HG03521 (cell line): Measurements from ENCODE around the gene PARS2.

Source experiments
- ATAC-seq: cut with Tn5 transposase; IDR thresholded peaks from one replicate; pipeline ENCODE4 v1.9.1; 2021; ENCODE audit warnings: mild to moderate bottlenecking, moderate library complexity; ENCODE audit not compliant: unreplicated experiment

The PARS2 gene

DNA sequence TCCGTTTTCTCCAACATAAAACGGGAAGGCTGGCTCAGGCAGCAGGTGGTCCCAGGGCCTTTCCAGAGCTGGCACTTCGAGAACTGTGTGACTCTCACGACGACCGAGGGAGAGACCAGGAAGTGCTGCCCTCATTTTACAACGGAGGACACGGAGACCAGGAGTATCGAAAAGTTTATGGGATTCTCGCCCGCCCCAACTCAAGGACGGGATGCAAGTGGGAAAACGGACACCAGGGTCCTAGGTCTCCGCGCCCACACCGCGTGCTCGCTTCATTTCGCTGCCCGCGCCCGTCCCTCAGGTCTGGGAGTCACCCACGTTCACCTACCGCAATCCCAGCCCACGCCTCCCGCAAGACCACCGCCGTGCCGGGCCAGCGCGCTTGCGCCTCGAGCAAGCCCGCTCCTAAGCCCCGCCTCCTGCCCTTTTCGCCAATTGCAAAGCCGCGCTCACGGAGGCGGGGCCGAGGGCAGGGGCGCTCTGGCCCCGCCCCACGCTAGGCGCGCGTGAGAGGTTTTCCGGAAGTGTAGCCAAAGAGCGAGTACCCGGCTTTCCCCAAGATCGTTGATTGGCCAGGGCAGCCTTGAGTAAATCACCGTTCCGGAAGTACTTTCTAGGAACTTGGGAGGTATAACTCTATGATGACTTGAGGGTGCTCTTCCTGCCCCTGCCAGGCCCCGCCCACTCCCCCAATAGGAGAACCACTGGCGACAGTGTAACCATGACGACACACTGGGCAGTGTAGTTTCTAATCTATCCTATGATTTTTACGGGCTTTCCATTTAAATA is at the start of gene PARS2:
Gene PARS2, minus strand, starts transcription at position 391 of the 789 bp plus-strand sequence. CDS start 5,362 bp downstream, outside the sequence.
- ATAC-seq, result peak; percentile 97

DNA sequence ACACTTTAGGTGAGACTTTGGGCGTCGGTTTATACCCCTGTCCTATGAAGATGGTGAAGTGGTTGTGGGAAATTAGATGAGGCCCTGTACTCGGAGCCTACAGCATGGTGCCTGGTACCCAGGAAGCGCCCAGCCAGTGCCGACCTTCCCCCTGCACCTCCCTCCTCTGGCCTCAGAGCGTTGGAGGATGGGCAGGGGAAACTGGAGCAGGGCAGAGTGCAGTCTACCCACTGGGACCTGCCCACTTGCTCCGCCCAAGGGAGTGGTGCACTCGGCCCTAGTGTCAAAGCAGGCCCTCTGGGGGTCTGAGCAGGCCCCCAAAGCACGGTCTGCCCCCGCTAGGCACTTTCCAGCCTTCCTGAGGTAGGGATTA is 49.8 kb upstream of the PARS2 start:
- ATAC-seq, result no peak

DNA sequence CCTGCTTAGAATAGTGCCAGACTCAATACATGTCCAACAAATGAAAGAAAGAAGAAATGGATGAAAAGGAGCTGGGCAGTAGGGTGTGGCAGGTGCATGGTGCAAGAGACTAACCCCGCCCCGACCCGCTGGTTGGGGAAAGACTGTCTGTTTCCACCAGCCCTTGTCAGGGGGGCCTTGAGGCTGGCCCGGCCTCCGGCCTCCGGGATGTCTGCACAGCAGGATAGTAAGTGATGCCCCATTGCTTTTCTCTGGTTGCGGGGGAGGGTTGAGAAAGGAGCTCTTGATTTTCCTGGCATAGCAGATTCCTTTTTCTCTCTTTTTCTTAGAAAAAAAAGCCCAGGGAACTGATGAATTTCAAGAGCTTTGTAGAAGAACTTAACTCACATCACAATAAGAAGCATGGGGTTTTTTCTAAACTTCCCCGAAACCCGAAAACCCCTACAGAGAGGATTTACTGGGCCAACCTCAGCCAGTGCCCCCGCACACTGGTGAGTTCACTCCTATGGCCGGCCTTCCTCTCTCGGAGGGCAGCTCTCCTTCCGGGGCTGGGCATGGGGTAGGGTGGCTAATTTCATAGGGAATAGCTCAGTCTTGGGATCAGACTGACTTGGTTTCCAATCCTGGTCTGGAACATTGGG is 49.3 kb upstream of the PARS2 start:
- ATAC-seq, result no peak

DNA sequence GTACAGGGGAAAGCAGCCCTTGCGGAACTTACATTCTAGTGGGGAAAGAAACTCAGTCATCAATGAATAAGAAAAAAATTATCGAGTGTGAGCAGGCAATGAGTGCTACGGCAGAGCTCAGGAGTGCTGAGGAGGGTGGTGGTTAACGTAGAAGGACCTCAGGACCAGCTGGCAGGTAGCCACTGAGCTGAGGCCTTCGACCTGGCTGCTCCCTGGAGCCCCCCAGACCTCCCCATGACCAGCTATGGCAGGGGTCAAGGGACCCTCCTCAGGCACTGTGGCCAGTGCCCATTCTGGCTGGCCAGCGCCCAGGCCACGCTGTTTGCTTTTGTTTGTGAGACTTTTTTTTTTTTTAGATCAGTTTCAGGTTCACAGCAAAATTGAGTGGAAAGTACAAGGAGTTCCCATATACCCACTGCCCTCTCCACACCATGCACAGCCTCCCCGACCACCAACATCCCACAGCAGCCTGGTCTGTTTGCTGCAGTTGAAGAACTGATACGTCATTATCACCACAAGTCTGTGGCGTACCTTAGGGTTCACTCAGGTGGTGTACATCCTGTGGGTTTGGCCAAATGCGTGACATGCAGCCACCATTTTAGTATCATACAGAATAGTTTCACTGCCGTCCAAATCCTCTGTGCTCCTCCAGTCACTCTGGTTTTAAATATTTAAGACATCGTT is 48.6 kb upstream of the PARS2 start:
- peak; percentile 41 for ATAC-seq

DNA sequence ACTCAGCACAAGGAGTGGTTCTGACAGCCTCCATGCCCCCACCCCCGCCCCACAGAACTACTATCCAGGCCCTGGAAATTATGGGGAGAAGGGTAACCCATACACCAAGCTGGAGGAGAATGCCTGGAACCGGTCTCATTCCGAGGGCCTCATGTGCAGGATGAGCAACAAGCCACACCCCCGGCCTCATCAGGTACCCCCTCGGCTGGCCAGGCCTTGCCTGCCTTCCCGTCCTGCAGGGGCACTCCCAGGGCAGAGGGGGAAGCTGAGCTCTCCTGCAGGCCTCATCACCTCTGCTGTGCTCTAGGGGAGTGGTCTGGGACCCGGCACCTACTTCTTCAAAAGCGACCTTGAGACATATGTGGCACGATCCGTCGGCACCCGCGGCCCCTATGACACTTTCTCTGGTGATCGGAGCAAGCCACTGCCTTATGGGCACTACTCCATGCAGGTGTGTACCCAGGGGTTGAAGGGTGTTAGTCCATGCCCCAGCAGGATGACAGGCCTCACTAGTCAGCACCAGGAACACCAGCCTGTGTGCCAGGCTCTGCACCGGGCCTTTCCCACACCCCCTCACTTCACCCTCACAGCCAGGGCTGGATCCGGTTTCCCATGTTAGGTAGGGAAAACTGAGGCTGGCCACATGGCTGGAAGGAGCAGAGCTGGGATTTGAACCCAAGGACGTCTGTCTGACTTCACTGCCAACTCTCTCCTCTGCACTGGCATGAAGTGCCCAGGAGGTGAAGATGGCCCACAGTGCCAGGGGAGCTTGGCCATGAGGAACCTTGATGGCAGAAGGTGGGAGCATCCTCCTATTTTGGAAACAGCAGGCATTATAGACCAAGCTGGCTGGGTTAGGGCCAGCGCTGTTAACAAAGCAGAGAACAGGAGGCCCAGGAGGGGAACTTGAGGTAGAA is 47.7 kb upstream of the PARS2 start:
- ATAC-seq, result no peak

DNA sequence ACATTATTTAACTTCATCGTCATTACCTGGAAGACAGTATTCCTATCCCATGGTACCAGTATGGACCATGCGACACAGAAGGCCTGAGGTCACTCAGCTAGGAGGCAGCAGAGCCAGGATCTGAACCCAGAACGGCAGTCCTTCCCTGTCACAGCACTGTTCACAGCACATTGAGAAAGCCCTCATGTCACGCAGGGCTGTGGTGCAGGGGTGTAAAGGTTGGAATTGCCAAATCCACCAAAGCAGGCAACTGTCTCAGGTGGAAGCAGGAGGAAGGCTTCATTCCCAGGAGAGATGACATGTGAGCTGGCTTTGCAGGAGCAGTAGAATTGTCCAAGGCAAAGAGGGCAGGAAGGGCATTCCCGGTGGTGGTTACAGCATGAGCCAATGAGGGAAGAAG is 46.7 kb upstream of the PARS2 start:
- no peak for ATAC-seq

DNA sequence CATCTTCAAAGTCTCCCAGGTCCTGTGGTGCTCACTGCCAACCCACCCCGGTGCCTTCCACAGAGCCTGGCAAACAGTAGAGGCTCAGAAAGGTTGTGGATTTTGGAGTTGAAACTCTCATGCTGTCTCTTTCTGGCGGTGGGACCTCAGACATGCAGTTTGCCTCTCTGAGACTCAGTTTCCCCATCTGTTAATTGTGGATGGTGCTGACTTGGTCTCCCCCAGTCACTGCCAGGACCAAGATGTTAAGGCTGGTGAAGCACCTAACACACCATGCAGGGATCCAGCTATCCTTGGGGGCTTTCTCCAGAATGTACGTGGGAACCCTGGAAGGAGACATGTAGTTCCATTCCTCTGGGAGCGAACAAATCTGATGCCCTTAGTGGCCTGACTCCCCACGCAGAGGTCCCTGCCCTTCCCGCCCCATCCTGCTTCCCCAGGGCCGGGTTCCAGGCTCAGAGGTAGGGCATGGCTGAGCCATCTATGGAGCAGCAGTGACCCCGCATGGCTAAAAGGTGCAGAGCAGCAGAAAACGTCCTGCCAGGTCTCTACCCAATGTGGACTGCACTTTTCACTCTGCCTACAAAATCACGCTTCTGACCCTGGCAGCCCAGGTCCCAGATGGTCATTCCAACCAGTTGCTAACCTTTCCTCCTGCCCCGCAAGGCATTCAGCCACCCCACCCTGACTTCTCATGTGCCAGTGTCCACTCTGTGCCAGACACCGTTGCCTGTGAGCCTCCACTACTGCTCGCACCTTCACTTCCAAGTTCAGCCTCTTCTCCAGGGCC is 46.0 kb upstream of the PARS2 start:
- peak; percentile 57 for ATAC-seq

DNA sequence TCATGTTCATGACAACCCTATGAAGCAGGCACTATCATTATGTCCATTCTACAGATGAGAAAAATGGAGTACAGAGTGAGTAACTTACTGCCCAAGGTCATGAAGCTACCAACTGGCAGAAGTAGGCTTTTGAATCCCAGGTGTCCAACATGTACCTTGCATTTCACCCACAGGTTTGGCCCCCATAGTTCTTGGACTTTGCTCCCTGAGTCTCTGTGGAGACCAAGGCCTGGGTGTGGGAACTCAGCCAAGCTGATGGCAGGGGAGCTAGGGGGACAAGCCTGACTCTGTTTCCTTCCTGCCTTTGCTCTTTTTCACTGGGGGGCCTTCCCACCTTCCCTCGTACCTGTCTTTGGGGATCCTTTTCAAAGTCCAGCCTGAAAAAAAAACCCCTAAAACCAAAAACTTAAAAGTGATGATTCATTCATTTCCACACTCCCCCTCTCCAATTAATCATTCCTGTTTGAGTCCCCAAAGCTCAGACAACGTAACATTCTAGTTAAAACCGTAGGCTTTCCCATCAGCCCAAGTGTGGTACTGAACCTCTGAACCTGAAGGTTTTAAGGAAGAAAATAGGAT is 45.3 kb upstream of the PARS2 start:
- no peak for ATAC-seq

DNA sequence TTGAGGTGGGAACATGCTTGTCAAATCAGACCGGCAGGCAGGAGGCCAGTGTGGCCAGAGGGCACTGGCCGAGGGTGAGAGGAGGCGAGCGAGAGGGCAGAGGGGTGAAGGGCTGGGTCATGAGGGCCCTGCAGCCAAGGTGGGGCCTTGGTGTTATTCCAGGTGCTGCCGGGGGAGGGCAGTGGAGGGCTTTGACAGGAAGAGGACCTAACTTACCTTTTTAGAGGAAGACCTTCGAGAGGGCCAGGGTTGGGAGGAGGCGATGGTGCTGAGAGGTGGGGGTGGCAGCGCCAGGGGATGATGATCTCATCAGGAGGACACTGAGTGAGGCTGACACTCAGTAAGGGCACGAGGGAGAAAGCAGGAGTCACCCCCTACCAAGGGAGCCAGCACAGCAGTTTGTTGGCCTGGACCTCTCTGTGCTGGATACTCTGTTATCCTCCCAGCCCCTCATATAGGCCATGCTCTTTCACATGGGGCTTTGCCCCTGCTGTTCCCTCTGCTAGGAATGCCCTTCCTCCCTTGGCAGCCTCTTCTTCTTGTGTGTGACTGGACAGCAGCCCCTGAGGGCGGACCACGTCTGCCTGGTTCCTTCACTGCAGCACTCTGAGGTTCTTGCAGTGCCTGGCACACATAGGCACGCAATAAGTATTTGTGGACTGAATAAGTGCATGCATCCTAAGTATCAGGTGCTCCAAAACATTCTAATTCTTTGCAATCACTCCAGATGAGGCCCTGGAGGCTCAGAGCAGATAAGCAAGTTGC is 44.3 kb upstream of the PARS2 start:
- no peak for ATAC-seq

DNA sequence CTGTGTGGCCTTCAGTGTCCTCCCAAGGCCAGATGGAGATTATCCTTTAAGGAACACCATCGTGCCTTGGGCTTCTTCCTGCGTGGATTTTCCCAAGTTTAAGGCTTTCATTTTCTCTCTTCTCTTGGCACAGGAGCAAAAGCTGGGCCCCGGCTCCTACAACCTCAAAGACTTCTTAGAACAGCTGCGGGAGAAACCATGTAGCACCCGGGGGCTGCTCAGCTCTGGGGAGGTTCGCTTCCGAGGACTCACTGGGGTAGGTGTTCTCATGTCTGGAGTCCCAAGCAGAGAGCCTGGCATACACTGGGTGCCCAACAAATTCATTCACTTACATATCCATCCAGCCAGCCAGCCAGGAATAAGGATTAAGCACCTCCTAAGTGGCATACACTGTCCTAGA is 43.4 kb upstream of the PARS2 start:
- no peak for ATAC-seq

DNA sequence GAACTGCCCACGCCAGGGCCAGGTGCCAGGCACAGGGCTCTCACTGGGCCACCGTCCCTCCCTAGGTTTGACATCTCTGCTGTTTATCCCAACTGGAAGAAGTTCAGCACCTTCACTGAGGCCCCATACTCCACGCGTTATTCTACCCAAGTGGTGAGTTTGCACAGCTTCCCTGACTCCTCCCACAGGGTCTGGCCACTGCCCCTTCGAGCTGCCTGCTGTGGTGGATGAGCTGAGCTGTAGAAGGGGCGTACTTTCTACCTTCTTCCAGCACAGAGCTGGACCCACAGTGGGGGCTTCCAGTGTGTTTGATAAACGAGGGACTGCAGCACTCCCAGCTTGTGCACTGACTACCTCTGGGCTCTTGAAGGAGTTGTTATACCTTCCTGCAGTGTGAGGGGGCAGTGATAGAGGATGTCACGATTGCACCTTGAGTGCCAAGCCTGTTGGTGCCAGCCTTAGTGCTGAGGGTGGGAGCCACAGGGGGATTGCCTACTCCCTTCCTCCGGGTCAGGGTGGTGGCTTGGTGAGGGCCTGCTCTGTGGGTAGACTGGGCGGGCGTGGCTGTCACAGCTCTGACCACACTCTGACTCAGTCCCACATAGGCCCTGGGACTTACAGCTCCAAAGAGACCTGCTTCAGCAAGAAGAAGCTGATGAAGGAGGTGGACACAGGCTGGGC is 42.7 kb upstream of the PARS2 start:
- no peak for ATAC-seq

DNA sequence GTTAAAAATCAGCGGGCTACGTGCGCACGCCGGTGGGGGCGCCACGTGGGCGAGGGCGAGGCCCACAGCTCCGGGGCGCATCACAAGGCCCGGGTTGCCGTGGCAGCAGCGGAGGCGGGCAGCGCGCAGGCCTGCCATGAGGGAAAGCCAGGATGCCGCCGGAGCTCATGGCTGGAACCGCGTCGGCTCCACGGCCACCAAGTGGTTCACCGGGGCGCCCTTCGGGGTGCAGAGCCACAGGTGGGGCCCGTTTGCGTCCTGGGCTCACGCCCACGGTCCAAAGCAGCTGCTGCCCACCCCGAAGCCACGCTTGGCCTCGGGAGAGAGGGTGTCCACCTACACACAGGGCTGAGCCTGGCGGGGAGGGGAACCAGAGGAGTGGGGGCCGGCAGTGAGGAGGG is 41.7 kb upstream of the PARS2 start:
- no peak for ATAC-seq

DNA sequence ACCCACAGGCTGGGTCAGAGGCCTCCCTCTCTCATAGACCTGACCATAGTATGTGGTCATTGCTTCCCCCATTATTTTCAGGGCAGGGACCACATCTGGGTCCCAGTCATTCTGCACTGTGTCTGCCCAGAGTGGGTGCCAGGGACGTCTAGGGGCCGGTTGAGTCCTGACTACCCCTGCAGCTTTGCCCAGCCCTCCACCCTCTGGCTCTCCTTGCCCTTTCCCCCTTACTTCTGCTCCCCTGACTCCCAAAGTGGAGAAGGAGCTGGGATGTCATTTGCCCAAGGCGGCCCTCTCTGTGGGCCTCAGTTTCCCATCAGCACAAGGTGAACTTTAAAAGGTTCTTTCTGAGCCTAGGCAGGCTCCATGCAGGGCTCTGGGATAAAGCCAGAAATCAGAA is 41.1 kb upstream of the PARS2 start:
- no peak for ATAC-seq

DNA sequence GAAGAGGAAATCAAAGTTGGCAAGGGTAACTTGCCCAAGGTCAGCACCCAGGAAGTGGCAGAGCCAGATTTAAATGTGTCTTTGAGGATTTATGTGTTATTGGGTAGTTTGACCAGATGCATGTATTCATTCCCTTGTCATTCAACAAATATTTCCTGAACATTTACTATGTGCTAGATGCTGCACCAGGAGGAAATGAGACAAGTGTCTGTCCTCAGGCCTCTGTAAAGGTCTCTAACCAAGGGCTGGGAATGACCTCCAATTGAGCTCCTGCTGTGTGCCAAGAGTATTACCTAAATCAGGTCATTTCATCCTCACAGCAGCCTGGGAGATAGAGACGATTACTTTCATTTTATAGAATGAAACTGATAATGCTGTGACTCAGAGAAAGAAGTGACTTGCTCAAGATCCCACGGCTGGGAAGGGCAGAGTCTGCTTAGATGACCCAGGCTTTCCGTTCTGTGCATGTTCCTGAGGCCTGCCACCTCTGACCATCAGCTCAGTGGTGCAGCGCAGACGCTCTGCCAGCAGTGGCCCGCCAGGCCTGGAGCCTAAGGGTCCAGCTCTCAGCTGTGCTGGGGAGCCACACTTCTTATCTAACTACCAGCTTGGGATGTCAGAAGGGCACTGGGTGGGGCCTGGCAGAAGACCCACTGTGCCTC is 40.3 kb upstream of the PARS2 start:
- no peak for ATAC-seq

DNA sequence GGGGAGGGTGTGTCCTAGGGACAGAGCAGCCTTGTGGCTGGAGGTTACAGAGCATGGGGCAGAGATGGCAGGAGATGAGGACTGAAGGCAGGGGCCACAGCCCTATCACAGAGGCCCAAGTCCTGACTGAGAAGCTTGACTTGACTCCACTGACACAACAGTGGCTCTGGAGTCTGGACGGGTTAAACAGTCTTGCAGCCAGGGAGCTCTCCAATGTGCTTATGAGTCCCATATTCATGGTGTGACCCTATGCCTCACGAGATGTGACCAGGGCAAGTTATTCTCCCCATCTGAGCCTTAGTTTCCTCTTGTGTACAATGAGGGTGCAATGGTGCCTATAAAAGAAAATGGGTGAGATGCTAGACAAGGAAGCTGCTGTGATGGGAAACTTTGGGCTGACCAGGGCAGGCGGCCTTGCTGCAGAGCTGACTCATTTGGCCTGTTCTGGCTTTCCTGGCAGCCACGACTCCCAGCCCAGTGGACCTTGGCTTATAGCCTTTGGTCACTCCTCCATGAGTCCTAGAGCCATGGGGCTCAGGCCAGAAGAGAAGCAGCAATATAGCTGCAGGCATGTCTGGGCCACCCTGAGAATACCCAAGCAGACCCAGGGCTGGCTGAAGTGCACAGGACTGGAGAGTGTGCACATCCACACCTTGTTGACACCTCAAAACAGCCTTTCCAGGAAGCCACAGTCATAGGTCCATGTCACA is 39.6 kb upstream of the PARS2 start:
- no peak for ATAC-seq

DNA sequence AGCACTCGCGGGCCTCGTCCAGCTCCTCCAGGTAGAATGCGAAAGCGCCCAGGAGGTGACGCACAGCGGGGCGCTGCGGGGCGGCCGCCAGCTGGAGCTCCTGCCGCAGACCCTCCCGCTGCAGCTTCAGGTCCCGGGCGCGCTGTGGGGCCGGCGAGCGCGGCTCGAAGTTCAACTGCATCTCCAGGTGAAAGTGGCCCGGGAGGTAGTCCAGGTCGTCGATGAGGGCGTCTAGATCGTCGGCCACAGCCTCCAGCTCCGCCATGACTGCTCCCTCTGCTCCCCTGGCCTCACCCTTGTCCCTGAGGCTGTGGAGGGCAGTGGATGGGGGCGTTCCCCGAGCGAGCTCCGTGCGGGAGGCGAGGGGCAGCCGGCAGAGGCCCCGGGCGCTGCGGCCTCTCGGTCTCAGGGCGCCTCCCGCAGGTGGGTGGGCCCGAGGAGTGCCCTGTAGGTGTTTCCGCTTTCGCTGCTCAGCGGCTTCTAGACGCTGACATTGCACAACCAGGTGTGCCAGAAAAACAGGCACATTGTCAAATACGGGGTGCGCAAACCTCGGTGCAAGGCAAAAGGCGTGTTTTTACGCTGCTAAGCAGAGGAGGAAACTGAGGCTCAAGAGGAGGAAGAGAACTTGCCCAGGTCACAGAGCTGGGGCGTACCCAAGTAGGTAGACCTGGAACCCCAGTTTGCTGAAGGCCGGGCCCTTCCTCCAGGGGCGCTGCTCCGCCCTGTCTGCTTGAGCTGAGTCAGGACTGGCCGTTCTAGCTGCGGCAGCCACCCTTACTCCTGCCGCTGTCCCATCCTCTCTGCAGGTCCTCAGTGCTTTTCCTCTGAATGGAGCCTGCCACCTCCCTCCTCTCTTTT is 36.8 kb upstream of the PARS2 start, which contains the start of gene TTC22:
Gene TTC22, minus strand, starts transcription at position 425 of the 861 bp plus-strand sequence. Its CDS starts 160 bp downstream, at position 265.
- peak; percentile 83 for ATAC-seq
